GM19035 (cell line): Measurements from ENCODE around the gene YTHDF1.
A peak's percentile ranks its signal among the peaks of the same experiment; 100 is the strongest.
"Not testable (repeated sequence)": the region's sequence is repeated elsewhere in the genome, so short reads cannot be mapped to it uniquely, and the experiment has no call there.

Source experiments
- ATAC-seq: cut with Tn5 transposase; IDR thresholded peaks from one replicate; pipeline ENCODE4 v1.9.1; 2021; ENCODE audit not compliant: unreplicated experiment

The YTHDF1 gene

DNA sequence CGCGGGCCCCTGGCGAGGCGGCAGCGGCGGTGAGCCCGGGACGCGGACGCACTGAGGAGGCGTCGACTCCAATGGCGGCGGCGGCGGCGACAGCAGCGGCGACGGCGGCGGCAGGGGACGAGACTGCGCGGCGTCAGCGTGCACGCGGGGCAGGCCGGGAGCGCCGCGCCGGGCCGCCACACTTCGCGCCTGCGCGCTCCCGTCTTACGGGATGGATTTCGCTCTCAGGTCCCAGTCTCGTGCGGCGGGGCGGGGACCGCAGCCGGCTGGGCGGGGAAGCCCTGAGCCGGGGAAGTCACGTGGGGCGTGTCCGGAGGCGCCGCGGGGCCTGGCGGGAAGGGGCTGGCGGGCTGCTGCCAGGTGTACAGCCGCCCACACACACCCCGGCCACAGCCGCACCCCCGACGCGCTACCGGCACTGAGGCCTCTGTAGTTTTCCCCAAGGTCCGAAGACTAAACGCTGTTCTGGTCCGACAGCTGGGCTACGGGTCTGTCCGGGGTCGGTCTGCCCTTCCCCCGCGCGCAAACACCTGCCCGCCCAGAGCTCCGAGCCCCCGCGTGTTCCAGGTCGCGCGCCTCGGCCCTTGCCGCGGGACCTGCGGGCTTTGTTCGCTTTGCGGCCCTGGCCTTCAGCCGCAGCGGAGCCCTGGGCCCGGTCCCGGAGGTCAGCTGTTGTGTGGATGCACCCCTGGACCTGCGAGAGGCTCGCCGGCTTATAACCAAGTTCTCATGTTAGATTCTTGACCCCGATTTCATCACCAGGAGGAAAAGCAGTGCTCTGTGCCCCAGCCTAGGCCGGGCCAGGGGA is at the start of gene YTHDF1:
YTHDF1 (minus strand) TSS at position 91 of the 808 bp plus-strand sequence. CDS start 239 bp downstream, outside the sequence.
- peak; percentile 84 for ATAC-seq

DNA sequence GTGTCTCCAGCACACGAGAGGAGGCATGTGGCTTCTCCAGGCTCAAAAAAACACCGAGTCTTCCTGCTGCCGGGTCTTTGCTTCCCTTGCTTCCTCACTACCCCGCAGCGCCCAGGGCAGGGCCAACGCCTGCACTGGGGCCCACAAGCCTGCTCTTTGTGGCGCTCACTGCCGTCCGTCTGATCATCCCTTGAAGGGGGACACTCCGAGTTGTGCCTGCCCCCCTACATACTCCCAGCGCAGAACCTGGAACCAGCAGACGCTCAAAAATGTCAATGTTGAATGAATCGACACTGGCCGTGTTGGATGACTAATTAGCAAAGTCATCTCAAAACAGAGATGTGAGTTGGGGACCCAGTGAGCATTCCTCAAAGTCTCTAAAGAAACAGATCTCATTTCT is 48.6 kb upstream of the YTHDF1 start:
- ATAC-seq, result no peak

DNA sequence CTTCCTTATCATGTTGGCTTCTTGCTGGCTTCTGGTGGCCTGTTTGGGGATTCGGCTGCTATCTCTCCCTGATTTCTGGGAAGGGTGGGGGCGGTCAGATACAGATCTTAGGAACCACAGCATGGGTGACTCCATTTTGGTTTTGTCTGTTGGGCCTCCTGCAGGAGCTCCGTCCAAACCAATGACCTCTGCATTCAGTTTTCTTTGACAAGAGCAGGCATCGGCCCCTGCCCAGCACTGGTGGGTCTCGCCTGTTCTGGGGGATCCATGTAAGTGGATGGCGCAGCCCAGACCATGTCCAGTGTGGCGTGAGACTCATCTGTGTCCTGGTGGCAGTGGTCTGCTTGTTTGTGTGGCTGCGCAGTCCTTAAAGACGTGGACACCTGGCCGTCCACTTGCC is 48.1 kb upstream of the YTHDF1 start:
- ATAC-seq, result no peak

DNA sequence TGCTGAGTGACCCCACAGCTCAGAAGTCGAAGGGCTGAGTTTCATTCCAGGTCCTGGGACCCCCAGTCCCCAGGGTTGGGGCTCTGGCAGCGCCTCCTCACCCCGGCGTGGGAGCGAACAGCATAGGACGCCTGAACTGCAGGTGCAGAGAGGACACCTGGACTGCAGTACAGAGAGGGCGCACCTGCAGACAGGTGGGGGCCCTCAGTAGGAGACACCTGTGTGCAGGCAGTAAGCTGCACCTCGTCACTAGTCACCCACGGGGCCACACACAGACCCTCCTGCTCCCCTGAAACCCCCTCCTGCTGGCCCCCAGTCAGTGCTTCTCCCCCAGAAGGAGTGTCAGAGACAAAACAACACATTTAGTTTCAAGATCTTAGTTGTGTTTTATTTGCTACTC is 46.9 kb upstream of the YTHDF1 start:
- ATAC-seq, result no peak

DNA sequence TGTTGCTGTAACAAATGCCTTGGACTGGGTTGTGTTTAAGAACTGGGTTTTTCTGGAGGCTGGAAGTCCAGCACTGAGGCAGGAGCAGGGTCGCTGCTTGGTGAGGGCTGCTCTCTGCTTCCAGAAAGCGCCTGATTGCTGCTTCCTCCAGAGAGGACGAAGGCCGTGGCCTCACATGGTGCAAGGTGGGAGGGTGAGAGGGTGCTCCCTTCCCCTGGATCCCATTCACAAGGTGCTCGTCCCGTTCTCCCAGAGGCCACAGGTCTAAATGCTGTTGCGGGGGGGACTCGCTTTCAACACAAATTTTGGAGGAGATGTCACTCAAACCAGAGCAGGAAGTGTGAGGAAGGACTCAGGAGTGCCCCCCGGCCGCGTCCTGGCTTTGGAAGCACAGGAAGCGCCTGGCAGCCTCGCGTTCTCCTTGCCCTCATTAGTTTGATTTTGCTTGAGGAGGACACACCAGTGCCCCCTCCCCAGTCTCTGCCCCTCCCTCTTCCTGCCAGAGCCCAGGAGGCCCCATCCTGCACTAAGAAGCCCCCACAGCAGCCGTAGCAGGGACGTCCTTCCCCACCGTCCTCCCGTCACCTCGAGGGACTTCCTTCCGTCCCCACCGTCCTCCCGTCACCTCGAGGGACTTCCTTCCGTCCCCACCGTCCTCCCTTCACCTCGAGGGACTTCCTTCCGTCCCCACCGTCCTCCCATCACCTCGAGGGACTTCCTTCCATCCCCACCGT is 46.0 kb upstream of the YTHDF1 start:
- ATAC-seq, result no peak

DNA sequence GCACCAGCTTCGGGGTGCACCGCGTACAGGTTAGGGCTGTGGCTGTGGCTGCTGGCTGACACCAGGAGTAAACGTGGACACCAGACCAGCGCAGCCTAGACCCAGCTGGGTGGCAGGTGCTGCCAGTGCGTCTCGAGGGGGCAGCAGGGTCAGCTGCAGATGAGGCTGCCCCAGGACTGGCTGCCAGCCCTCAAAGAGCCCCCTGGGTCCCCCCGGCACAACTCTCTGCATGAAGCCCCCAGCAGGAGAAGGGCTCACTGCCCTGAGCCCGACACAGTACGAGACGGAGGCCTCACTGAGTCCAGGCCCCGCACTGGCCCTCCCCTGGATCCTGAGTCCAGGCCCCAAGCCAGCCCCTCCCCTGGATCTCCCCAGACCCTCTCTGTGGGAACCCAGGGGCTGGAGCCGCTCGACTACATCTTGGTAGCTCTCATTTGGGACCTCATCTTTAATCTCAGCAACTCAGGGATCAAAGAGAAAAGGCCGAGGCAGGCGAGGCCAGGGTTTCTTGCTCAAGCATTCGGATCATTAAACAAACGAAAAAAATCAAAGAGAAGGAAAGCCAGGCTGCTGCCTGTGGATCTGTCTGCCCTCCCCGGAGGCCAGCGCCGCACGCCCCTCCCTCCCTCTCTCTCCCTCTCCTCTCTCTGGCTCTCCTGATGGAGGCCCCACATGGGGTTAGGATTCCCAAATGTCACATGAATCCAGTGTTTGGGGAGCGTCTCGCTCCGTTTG is 45.3 kb upstream of the YTHDF1 start:
- no peak for ATAC-seq

DNA sequence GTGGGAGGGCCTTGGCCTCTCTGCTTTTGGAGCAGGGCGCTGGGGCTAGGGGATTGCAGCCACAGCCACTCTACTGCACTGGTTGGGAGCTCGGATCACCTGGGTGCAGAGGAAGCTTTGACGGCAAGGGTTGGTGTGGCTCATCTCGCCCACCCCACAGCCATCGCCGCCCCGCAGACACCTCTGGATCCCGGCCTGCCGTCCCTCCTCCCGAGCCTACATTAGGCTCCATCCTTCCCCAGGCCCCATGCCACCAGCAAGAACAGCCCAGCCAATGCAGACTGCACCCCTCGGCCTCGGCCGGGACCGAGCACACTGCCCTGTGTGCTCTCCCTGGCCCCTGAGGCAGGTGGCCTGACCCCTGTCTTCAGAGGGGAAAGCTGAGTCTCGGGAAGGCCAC is 44.6 kb upstream of the YTHDF1 start:
- no peak for ATAC-seq

DNA sequence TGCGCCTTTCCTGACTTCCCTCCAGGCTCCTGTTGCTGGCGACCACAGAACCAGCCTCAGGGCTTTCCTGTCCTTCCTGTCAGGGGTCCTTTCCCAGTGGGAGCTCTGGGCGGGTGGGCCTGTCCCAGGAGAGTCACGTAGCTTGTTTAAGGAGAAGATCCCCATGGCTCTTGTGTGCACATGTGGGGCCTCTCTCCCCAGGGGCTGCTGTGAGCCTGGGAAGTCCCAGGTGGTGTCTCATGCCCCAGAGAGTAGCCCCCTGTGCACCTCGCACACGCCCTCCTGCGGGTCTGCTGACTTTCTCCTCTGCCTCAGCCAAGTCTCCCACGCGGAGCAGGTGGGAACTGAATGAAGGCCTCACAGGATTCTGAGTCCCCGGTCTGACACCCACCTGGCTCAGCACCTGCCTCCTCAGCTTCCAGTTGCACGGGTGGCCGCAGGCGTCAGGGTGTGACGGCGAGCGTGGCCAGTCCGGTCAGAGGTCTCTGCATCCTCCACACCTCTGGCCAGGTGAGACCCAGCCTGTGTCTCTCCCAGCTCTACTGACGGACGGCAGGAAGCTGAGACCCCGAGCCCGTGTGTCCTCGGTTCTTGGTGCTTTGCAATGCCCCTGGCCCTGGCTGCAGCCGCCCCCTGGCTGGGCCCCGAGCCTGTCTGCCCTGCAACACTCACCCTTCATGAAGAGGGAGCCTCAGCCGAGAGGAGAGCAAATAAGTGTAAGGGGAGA is 44.0 kb upstream of the YTHDF1 start:
- no peak for ATAC-seq

DNA sequence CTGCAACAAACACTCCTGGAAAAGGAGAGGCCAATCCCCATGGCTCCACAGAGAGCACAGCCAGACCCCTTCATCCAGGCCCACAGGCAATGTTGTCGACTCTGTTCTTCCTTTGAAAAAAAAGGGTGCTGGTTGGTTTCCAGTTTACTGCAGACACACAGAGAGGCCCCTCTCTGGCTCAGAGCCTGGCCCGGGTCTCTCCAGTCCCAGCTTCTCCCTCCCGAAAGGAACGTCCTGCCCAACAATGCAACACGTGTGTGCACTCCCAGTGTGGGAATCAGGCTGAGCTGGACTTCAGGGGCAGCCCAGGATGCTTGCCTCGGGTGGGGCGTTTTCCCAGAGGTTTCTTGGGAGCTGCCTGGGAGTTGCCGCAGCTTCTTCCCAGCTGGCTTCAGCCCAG is 42.9 kb upstream of the YTHDF1 start:
- ATAC-seq, result no peak

DNA sequence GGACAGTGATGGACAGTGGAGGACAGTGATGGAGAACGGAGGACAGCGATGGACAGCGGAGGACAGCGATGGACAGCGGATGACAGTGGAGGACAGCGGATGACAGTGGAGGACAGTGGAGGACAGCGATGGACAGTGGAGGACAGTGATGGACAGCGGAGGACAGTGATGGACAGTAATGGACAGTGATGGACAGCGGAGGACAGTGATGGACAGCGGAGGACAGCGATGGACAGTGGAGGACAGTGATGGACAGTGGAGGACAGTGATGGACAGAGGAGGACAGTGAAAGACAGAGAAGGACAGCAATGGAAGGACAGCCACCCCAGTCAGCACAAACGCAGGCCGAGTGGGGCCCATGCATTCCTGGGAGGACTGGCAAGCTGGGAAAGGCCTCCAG is 41.7 kb upstream of the YTHDF1 start:
- ATAC-seq, result no peak

DNA sequence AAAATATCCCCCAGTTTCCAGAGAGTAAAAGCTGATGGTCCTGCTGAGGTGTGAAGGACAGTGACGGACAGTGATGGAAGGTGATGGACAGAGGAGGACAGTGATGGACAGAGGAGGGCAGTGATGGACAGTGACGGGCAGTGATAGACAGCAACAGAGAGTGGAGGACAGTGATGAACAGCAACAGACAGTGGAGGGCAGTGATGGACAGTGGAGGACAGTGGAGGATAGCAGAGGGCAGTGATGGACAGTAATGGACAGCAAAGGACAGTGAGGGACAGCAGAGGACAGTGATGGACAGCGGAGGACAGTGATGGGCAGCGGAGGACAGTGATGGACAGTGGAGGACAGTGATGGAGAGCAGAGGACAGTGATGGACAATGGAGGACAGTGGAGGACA is 41.0 kb upstream of the YTHDF1 start:
- ATAC-seq, result no peak

DNA sequence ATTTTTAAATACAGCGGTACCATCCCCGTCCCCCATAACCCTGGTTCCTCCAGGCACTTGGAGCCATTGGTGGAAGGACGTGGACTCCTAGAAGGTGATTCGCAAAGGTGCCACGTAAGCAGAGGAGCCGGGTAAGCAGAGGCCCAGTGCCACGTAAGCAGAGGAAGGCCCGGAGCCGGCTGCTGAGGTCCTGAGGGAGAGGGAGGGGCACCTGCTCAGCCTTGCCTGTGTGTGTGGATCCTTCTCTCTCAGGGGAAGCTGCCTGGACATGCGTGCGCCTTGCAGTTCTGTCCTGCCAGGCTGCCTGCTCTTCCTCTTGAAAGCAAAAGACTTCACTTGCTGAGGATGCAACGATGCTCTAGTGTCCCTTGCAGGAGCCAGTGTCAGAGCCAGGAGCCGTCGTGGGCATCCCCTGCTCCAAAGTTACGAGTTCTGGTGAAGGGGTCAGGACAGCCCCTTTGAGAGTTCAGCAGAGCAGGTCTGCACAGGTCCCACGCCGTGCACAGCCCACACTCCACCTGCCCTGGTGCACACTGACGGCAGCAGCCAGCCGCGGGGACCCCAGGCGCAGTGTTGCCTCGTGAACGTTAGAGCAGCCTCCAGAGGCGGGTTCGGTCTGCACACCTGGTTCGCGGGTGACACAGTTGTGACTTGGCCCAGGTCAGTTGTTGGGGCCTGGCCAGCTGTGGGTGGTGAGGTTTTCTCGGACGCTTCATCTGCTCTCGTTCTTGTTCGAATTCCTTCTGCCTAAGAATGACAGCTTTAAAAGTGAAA is 40.2 kb upstream of the YTHDF1 start:
- no peak for ATAC-seq

DNA sequence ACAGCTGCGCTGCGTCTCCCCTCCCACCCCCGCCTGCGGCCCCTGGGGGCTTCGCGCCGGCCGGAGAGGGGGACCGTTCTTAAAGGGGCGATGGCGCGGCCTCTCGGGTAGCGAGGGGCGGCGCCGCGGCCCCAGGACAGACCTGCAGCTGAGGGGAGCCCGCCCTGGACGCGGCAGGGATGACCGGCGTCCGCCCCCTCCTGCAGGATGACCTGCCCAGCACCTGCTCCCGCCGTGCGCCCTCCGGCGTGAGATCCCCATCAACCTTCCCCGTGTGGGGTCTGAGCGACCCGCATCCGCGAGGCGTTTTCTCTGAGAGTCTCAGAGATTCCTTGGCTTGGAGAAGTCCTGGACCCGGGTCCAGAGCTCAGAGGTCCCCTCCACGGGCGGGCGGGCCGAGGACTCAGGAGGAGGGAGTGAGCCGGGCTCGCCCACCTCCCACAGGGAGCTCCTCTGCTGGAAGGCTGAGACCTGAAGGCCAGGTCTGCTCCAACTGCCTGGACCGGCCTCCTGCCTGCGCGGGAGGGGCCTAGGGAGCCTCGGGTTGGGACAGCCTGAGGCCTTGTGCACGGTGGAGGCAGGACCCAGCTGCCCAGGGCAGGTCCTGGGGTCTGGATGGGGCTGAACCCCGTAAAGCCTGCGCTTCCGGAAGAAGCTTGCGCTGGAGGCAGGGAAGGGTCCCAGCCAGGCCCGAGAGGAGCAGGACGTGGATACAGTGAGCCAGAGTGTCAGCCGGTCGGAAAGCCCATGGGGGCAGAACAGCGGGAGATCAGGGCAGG is 38.9 kb upstream of the YTHDF1 start:
- ATAC-seq, result no peak

DNA sequence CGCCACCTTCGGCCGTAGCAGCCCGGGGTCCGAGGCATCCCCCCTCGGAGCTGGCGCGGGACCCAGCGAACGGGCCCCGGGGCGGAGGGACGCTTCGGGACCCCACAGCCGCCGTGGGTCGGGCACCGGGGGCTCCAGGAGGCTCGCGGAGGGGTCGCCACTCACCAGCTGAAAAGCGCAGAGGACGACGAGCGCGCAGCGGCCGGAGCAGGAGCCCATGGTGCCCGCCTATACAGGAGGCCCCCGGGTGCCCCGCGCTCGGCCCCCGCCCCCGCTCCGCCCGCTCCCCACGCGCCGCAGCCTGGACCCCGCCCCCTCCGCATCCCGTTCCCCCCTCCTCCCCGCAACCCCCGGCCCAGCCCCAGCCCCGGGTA is 38.3 kb upstream of the YTHDF1 start, which contains the start of gene NKAIN4:
NKAIN4 (minus strand) TSS at position 232 of the 374 bp plus-strand sequence; CDS start at position 219, 13 bp downstream.
- no peak for ATAC-seq

DNA sequence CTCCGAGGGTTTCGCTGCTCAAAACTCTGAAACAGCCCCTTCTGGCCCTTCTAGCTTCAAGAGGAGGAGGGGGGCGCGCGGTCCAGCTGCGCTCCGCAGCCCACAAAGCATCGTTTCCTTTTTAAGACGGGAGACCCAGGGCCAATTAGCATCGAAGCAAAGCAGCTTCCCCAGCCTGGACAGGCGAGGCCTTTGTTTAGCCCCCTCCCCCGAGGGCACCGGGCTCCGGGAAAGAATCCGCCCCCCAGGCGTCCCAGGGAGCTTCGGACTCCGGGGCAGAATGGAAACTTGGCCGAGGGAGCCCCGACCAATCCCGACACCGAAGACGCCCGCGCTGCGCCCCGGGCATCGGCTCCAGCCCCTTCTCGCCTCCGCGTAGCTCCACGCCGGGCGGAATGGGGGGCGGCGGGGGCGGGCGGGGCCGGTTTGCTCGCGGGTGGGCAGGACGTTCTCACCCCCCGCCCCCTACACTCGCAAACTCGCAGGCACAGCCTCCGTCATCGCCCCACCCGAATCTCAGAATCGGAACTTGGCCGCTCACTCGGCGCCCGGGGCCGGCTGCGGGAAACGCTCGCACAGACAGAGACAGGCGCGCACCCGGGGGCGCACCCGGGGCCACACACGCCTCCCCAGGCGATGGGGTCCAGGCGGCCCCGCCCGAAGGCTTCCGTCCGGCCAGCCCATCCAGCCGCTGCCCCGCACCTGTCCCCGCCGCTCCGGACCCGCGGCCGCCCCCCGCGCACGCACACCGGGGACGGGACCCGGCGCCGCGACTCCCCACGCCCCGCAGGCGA is 37.7 kb upstream of the YTHDF1 start:
- ATAC-seq, result no peak

DNA sequence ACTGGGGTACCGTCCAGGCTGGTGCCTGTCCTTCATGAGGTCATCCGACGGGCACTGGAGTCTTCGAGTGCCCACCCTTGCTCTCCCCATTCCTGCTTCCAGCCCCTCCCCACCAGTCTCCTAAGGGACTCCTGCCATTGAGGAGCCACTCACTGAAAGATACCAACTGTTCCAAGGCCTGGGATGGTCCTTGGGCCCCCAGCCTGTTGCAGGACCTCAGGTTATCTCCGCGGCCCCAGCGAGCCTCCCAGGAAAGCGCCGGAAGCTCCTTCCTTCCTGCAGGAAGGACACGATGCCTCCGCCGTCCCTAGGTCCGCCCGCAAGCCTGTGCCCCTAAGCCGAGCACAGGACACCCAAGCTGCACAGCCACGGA is 37.1 kb upstream of the YTHDF1 start:
- ATAC-seq, result no peak

DNA sequence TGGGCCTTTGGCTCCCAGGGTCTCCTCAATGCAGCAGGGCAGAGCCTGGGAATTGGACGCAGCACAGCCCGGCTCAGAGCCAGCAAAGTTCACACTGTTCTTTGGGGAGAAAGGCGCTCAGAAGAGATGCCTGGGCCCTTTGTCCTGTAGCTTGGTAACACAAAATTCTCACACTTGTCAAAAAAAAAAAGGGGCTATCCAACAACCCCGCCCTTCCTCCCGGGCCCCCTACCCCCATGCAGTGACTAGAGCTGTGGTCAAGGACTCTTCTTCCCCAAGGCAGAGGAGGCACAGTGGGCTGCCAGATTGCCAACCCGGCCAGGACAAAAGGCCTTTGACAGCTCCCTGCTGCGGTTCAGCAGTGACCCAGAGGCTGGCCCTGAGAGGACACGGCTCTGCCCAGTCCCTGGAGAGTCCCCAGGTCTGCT is 36.4 kb upstream of the YTHDF1 start:
- no peak for ATAC-seq

DNA sequence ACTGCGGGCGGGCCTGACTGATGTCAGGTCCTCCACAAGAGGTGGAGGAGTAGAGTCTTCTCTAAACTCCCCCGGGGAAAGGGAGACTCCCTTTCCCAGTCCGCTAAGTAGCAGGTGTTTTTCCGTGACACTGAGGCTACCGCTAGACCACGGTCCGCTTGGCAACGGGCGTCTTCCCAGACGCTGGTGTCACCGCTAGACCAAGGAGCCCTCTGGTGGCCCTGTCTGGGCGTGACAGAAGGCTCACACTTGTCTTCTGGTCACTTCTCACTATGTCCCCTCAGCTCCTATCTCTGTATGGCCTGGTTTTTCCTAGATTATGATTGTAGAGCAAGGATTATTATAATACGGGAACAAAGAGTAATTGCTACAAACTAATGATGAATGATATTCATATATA is 35.4 kb upstream of the YTHDF1 start:
- not testable (repeated sequence) for ATAC-seq

DNA sequence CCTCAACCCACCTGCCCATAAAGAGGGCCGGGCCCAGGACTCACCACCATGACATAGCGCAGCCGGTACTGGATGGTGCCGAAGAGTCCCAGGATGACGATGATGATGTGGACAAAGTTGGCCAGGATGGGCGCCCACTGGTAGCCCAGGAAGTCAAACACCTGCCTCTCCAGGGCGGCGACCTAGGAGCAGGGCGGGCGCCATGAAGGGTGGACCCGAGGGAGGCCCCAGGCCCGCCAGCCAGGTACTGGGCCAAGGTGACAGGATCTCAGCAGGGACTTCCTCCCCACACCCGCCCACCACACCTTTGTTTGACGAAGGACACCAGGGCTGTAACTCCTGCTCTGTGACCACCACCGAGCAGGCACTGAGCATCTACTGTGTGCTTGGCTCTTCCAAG is 34.0 kb upstream of the YTHDF1 start:
- no peak for ATAC-seq
